Body of pancreas (tissue), 4 donors: ENCODE results near the gene CCDC70. TPM values are rescaled to one million over a fixed set of nuclear protein-coding genes. Genes with fewer than 3 reads are reported as not detected.

Experiments
- ATAC-seq: fragments of 150-250 bp; one replicate; pipeline ENCODE4 v1.9.1; 2016
- DNase-seq, 4 donors: peaks; one replicate each; pipeline ENCODE4 v3.0.0-alpha.2; 2019
- H3K27ac ChIP-seq, 4 donors: fragments of 200-600 bp; sonication (generic); 1 replicate in 3 of 4; 2 replicates in 1 of 4; pipeline versions ENCODE4 v1.5.1 to v1.6.1; 2016 to 2019; ENCODE audit warnings: mild to moderate bottlenecking in 1 of 4, mixed read lengths in 1 of 4, moderate library complexity in 1 of 4
- H3K27me3 ChIP-seq, 2 donors: fragments of 200-600 bp; sonication (generic); one replicate each; pipeline ENCODE4 v1.6.0; 2016; ENCODE audit warnings: mild to moderate bottlenecking in 1 of 2
- H3K36me3 ChIP-seq, 2 donors: fragments of 200-600 bp; sonication (generic); replicated peaks in 1 of 2; 2 replicates each; pipeline ENCODE4 v1.5.1; 2016; ENCODE audit warnings: low read depth in 2 of 2; ENCODE audit not compliant: insufficient read depth in 1 of 2
- H3K4me1 ChIP-seq: fragments of 200-600 bp; sonication (generic); one replicate; pipeline ENCODE4 v1.6.0; 2016
- H3K4me3 ChIP-seq, 2 donors: fragments of 200-600 bp; sonication (generic); 1 replicate in 1 of 2; 2 replicates in 1 of 2; pipeline ENCODE4 v1.5.1; 2016 to 2019
- H3K9me3 ChIP-seq, 3 donors: fragments of 200-600 bp; sonication (generic); 1 replicate in 2 of 3; 2 replicates in 1 of 3; pipeline ENCODE4 v1.5.1; 2016
- POLR2A ChIP-seq, 3 donors: fragments of 450-650 bp; IDR thresholded peaks; one replicate each; pipeline ENCODE4 v1.6.1; 2016; ENCODE audit warnings: antibody characterized with exemption in 3 of 3, mild to moderate bottlenecking in 2 of 3
- WGBS, 2 donors: methylation state at CpG; one replicate each; pipeline ENCODE4 v1.1.5; 2017; 5-methylcytosine and 5-hydroxymethylcytosine counted together
- intact Hi-C: fragments of 100-400 bp; cut with DNase I; formaldehyde crosslinking; loops from one replicate; pipeline ENCODE4 v1.15.1; 2023
- total RNA-seq, 2 donors: library from RNA; depleted of rRNA; stranded (reverse); fragments of >200 nt; gene quantifications; one replicate each; pipeline ENCODE4 v1.1.0, GENCODE V29; 2016
- TF ChIP-seq, protein P1 (sequence below), 7 experiments: fragments of 450-650 bp in 4 of 7; fragments of 200-600 bp in 3 of 7; sonication (generic) in 3 of 7; IDR thresholded peaks; one replicate each; pipeline ENCODE4 v1.5.1; 2016 to 2019; ENCODE audit warnings: antibody characterized with exemption in 7 of 7

CCDC70 gene
- total RNA-seq, 2 donors from 2014 or later, result not detected

DNA sequence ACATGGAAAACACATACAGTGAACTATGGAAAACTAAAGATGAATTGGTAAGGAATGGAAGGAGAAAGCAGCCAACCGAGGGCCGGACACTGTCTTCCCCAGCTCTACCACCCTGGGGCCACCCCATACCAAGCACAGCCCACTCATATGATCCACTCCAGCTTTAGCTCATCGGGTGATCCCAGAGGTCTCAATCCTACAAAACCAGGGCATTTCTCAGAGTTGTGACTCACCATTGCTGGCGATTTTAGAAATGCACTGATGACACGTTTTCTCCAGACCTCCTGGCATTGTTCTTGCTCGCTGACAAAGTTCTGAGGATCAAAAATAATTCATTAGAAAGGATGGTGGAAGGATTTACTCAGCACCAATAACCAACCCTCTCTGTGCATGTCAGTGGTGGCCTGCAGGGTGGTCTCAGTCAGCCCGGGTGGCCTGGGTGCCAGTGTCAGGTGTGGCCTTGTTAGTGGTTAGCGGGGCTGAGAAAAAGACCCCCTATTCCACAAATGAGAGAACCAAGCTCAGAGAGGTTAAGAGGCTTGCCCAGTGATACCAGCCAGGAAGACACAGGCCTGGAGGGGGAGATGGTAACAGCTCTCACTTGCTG lies 23.4 kb upstream of the CCDC70 start:
- WGBS, 2 donors, result 90 to 92% methylated on average over 8 of the region's 8 CpGs
- ATAC-seq, result no peak
- no peak overlapping the region for H3K27ac ChIP-seq
- TF ChIP-seq POLR2A (IDR thresholded peaks at IDR 0.05), result no peak
- TF ChIP-seq, protein P1, sequence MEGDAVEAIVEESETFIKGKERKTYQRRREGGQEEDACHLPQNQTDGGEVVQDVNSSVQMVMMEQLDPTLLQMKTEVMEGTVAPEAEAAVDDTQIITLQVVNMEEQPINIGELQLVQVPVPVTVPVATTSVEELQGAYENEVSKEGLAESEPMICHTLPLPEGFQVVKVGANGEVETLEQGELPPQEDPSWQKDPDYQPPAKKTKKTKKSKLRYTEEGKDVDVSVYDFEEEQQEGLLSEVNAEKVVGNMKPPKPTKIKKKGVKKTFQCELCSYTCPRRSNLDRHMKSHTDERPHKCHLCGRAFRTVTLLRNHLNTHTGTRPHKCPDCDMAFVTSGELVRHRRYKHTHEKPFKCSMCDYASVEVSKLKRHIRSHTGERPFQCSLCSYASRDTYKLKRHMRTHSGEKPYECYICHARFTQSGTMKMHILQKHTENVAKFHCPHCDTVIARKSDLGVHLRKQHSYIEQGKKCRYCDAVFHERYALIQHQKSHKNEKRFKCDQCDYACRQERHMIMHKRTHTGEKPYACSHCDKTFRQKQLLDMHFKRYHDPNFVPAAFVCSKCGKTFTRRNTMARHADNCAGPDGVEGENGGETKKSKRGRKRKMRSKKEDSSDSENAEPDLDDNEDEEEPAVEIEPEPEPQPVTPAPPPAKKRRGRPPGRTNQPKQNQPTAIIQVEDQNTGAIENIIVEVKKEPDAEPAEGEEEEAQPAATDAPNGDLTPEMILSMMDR (IDR thresholded peaks at IDR 0.05), result no peak
- no peaks in the 10 kb centered on the region for H3K36me3 ChIP-seq
- intact Hi-C loops, result no loop called here
- no peak for DNase-seq
- H3K4me3 ChIP-seq, result no peak overlapping the region
- H3K9me3 ChIP-seq, result no peaks in the 10 kb centered on the region
- H3K4me1 ChIP-seq, result no peaks in the 10 kb centered on the region
- no peaks in the 10 kb centered on the region for H3K27me3 ChIP-seq

DNA sequence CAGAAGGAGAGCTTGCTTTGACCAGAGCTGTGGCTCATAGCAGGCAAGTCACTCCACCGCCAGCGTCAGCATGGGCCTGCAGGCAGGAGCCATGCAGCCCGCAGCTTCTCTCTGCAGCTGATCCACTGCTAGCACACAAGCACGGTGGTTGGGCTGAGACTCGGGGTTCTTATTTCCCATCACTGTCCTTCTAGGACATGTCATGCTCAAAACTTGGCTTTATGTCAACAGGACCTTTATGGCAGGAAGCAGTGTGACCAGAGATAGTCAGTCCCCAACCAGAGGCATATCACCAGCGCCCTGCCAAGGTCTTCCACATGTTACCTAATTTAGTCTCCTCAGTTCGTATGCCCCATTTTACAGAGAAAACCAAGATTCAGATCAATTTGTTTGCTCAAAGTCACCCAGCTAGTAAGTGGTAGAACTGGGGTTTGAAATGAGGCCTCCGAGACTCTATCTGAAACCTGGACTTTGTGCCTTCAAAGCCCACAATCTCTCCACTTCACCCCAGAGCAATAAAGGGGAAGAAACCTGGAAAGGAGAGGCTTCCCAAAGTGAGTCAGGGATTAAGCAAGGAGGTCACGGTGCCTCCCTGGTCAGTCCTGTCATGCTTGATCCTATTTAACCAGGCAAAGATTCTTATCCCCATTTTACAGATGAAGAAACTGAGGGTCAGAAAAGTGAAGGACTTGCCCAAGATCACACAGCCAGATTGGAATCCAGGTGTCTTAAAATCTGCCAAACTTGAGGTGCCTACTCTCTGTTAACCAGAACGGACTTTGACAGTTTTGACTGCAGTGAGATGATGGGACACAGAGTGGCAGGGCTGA lies 21.8 kb upstream of the CCDC70 start:
- Histone ChIP-seq H3K27ac (no peak overlapping the region), H3K4me3 (no peak overlapping the region), H3K9me3 (no peaks in the 10 kb centered on the region), H3K4me1 (peaks cover 2% of the 10 kb centered on the region), H3K27me3 (no peaks in the 10 kb centered on the region), H3K36me3 (no peaks in the 10 kb centered on the region)
- no peak for DNase-seq
- TF ChIP-seq POLR2A (IDR thresholded peaks at IDR 0.05), result no peak
- TF ChIP-seq, protein P1 (IDR thresholded peaks at IDR 0.05), result no peak
- ATAC-seq, result no peak
- intact Hi-C loops, result loop anchor here (10.0 kb wide), 1 partner anchor 285 kb away; the partner anchor contains the start of gene NEK5
- 83 to 85% methylated on average over 5 to 10 of the region's 10 CpGs for WGBS, 2 donors

DNA sequence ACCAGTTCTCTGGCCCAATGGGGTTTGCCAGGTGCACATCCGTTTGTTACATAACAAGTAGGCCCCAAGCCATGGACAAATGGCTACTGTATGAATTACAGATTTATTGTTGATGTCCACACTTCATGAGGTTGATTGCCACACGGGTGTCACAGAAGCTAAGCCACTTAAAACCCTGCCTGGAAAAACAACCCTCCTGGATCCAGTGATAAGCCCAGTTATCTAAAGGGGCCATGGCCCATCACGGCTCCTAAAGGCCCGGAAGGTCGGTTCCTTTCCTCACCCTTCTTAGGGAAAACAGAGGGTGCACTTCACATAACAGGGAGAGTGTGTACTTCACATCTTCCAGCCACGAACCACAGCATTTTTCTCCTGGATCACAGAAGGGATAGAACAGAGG lies 20.9 kb upstream of the CCDC70 start:
- 87 to 89% methylated on average over 5 to 6 of the region's 6 CpGs for WGBS, 2 donors
- TF ChIP-seq POLR2A (IDR thresholded peaks at IDR 0.05), result no peak
- TF ChIP-seq, protein P1 (IDR thresholded peaks at IDR 0.05), result no peak

DNA sequence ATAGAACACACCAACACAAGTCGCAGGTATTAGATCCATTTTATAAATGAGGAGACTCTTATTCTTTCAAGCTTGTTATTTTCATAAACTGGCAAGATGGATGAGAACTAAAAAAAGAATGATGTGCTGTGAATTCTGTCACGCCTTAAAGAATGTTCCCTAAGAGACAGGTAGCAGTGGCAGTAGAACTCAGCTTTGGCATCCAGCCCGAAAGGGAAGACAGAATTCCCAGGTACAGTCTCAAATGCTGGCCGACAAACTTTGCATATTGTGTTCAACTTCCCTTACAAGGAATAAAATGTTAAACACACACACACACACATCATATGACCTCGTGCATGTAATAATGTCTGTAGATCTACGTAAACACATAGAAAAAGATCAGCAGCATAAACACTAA lies 20.0 kb upstream of the CCDC70 start:
- ATAC-seq (no peak), DNase-seq (no peak)
- intact Hi-C loops, result loop anchor here (10.0 kb wide), 1 partner anchor 283 kb away; the partner anchor contains the start of gene NEK5
- Histone ChIP-seq H3K27ac (no peak overlapping the region), H3K9me3 (no peaks in the 10 kb centered on the region), H3K36me3 (no peaks in the 10 kb centered on the region), H3K27me3 (no peaks in the 10 kb centered on the region), H3K4me1 (peaks cover 10% of the 10 kb centered on the region), H3K4me3 (no peak overlapping the region)
- TF ChIP-seq POLR2A (IDR thresholded peaks at IDR 0.05), result no peak
- TF ChIP-seq, protein P1 (IDR thresholded peaks at IDR 0.05), result no peak
- 65 to 71% methylated on average over 6 of the region's 6 CpGs for WGBS, 2 donors

More for the DNA sequence above, 20.9 kb upstream of the CCDC70 start:
- peaks cover 10% of the 10 kb centered on the region for H3K4me1 ChIP-seq
- intact Hi-C loops, result loop anchor here (10.0 kb wide), 1 partner anchor 284 kb away; the partner anchor contains the start of gene NEK5
- H3K4me3 ChIP-seq, result no peak overlapping the region
- no peaks in the 10 kb centered on the region for H3K9me3 ChIP-seq
- no peak overlapping the region for H3K27ac ChIP-seq
- no peaks in the 10 kb centered on the region for H3K36me3 ChIP-seq
- ATAC-seq (no peak), DNase-seq (no peak)
- no peaks in the 10 kb centered on the region for H3K27me3 ChIP-seq
